HCT116 (cell line): ENCODE measurements around the gene EIF5AL1. TPM values are rescaled to one million over a fixed set of nuclear protein-coding genes. Genes with fewer than 3 reads are reported as not detected.

ENCODE experiments used
- ATAC-seq: fragments of 200-7000 bp; cut with Tn5 transposase; 2 replicates; pipeline ENCODE4 v1.9.1; 2020; ENCODE audit warnings: mild to moderate bottlenecking, moderate library complexity
- BruUV-seq: library from RNA; stranded (reverse); fragments of 400-500 nt; replicated peaks from 2 replicates; lab custom pipeline; 2021; lab: Mats Ljungman, UMichigan
- CTCF ChIA-PET: fragments of 300-600 bp; sonication (Branson Sonifier 250); formaldehyde crosslinking; loops from one replicate; lab custom pipeline; 2021; ENCODE audit warnings: antibody characterized with exemption; lab: Charles Lee
- POLR2A ChIA-PET: fragments of 300-600, 350-600 bp; sonication (Branson Sonifier 250); formaldehyde crosslinking; loops from one replicate; lab custom pipeline; 2021; ENCODE audit warnings: antibody characterized with exemption; lab: Charles Lee
- RAD21 ChIA-PET, 2 experiments: fragments of 300-600 bp; sonication (Branson Sonifier 250); formaldehyde crosslinking; loops; one replicate each; lab custom pipeline; 2023; ENCODE audit warnings: low total read pairs in 2 of 2; ENCODE audit not compliant: uncharacterized antibody in 2 of 2, unreplicated experiment in 2 of 2, low non-redundant PET in 1 of 2; lab: Charles Lee
- DNase-seq: peaks from one replicate; pipeline ENCODE4 v3.0.0-alpha.2; 2010; ENCODE audit warnings: low read depth, low spot score
- H2AFZ ChIP-seq: fragments of 200-600 bp; shearing (Covaris generic), sonication (generic); 2 replicates; pipeline ENCODE4 v1.6.1; 2017; ENCODE audit warnings: low read depth, mixed run types, mixed read lengths, antibody characterized with exemption, low read length; ENCODE audit not compliant: poor library complexity, severe bottlenecking
- H3K27ac ChIP-seq: 2 replicates; pipeline ENCODE4 v1.5.1; 2012; ENCODE audit warnings: low read depth, low read length
- H3K27me3 ChIP-seq: fragments of 200-600 bp; sonication (generic); 2 replicates; pipeline ENCODE4 v1.6.1; 2016; ENCODE audit warnings: mixed run types, low read length, mixed read lengths; ENCODE audit not compliant: insufficient read depth
- H3K36me3 ChIP-seq, 2 experiments: fragments of 200-500 bp in 1 of 2; fragments of 200-600 bp in 1 of 2; sonication (Bioruptor generic) in 1 of 2; sonication (generic) in 1 of 2; 2 replicates each; pipeline versions ENCODE4 v1.5.1 to v1.6.1; 2014 to 2016; ENCODE audit warnings: low read length in 2 of 2, inconsistent platforms in 1 of 2, mixed read lengths in 1 of 2, mixed run types in 1 of 2; ENCODE audit not compliant: insufficient read depth in 2 of 2, control insufficient read depth in 1 of 2
- H3K4me1 ChIP-seq, 2 experiments: fragments of 200-600 bp in 1 of 2; sonication (generic) in 1 of 2; 2 replicates each; pipeline versions ENCODE4 v1.5.1 to v1.6.1; 2012 to 2017; ENCODE audit warnings: low read length in 2 of 2, inconsistent platforms in 1 of 2, mild to moderate bottlenecking in 1 of 2, mixed read lengths in 1 of 2, mixed run types in 1 of 2, moderate library complexity in 1 of 2; ENCODE audit not compliant: insufficient read depth in 2 of 2, control insufficient read depth in 1 of 2
- H3K4me2 ChIP-seq: fragments of 200-600 bp; sonication (generic); 2 replicates; pipeline ENCODE4 v1.6.1; 2017; ENCODE audit warnings: mixed run types, low read length, mixed read lengths
- H3K4me3 ChIP-seq, 2 experiments: fragments of 200-600 bp in 1 of 2; sonication (generic) in 1 of 2; replicated peaks in 1 of 2; 2 replicates each; pipeline ENCODE4 v1.5.1; 2011 to 2016; ENCODE audit warnings: low read length in 2 of 2, control low read depth in 1 of 2, low read depth in 1 of 2, mild to moderate bottlenecking in 1 of 2, mixed read lengths in 1 of 2, mixed run types in 1 of 2
- H3K79me2 ChIP-seq: fragments of 200-600 bp; sonication (generic); 2 replicates; pipeline ENCODE4 v1.6.1; 2017; ENCODE audit warnings: mild to moderate bottlenecking, mixed run types, low read length, moderate library complexity, mixed read lengths; ENCODE audit not compliant: insufficient read depth
- H3K9ac ChIP-seq: fragments of 200-600 bp; sonication (generic); 2 replicates; pipeline ENCODE4 v1.6.1; 2016; ENCODE audit warnings: low read length, mixed read lengths
- H3K9me2 ChIP-seq: fragments of 200-600 bp; sonication (generic), shearing (Covaris generic); 2 replicates; pipeline ENCODE4 v1.6.1; 2017; ENCODE audit warnings: mixed run types, mild to moderate bottlenecking, moderate library complexity; ENCODE audit not compliant: insufficient read depth
- H3K9me3 ChIP-seq, 2 experiments: fragments of 200-500 bp in 1 of 2; fragments of 200-600 bp in 1 of 2; sonication (Bioruptor generic) in 1 of 2; sonication (generic) in 1 of 2; 2 replicates each; pipeline ENCODE4 v1.6.1; 2014 to 2017; ENCODE audit warnings: low read length in 2 of 2, mixed read lengths in 2 of 2, inconsistent platforms in 1 of 2, low read depth in 1 of 2, mild to moderate bottlenecking in 1 of 2, mixed run types in 1 of 2, moderate library complexity in 1 of 2; ENCODE audit not compliant: control insufficient read depth in 1 of 2, insufficient read depth in 1 of 2
- H4K20me1 ChIP-seq: fragments of 200-600 bp; sonication (generic), shearing (Covaris generic); 2 replicates; pipeline ENCODE4 v1.6.1; 2017; ENCODE audit warnings: mixed run types, mild to moderate bottlenecking, moderate library complexity; ENCODE audit not compliant: insufficient read depth
- CBX3 ChIP-seq: IDR thresholded peaks from 2 replicates; pipeline ENCODE4 v1.6.1; 2012; ENCODE audit warnings: low read depth
- ELF1 ChIP-seq: IDR thresholded peaks from 2 replicates; pipeline ENCODE4 v1.6.1; 2012; ENCODE audit warnings: low read depth, borderline replicate concordance
- FOSL1 ChIP-seq: IDR thresholded peaks from 2 replicates; pipeline ENCODE4 v1.6.1; 2012; ENCODE audit warnings: low read depth
- JUND ChIP-seq: IDR thresholded peaks from 2 replicates; pipeline ENCODE4 v1.6.1; 2012
- POLR2AphosphoS5 ChIP-seq: IDR thresholded peaks from 2 replicates; pipeline ENCODE4 v1.6.1; 2011; ENCODE audit warnings: mild to moderate bottlenecking, low read depth, low read length, moderate library complexity
- YY1 ChIP-seq: IDR thresholded peaks from 2 replicates; pipeline ENCODE4 v1.6.1; 2011; ENCODE audit warnings: low read length, low read depth, moderate library complexity, mild to moderate bottlenecking; ENCODE audit not compliant: insufficient replicate concordance; ENCODE audit errors: extremely low read depth
- intact Hi-C: fragments of 100-400 bp; cut with micrococcal nuclease; formaldehyde crosslinking; loops from 2 replicates; pipeline ENCODE4 v1.10.0; 2022
- total RNA-seq: library from RNA; stranded (reverse); gene quantifications from one replicate; pipeline ENCODE4 v1.2.1, GENCODE V29; 2021; ENCODE audit not compliant: unreplicated experiment
- TF ChIP-seq, protein P1 (sequence below): IDR thresholded peaks from 2 replicates; pipeline ENCODE4 v1.6.1; 2012

EIF5AL1 gene
- total RNA-seq, 1 experiment from 2014 or later, result 5.6 TPM

- ATAC-seq (peak; percentile 76), DNase-seq (peak; percentile 48)
- BruUV-seq, result no TSS peak
- Histone ChIP-seq H3K79me2 (no peaks in the 10 kb centered on the region), H3K9me3 (no peaks in the 10 kb centered on the region), H3K27ac (peak overlapping the region; percentile 47), H3K9ac (peak overlapping the region; percentile 10), H4K20me1 (no peaks in the 10 kb centered on the region), H3K4me3 (peak overlapping the region in 1 of 2 experiments; percentile 37; a peak in 2 of 4 replicates), H3K36me3 (no peaks in the 10 kb centered on the region), H3K9me2 (no peaks in the 10 kb centered on the region), H3K4me1 (peaks cover 26 to 40% of the 10 kb centered on the region in 2 experiments), H2AFZ (peak overlapping the region; percentile 34), H3K27me3 (no peaks in the 10 kb centered on the region), H3K4me2 (peak overlapping the region; percentile 75)
- RAD21 ChIA-PET, result interaction anchor here (0.7 to 2.0 kb wide), 4 partner anchors 42 to 114 kb away, joined by 3 to 16 read pairs (median 9); no protein-coding TSS in a partner anchor
- POLR2A ChIA-PET, result interaction anchor here (0.7 to 1.8 kb wide), 5 partner anchors 8 to 140 kb away, joined by 3 to 4 read pairs (median 4); partner anchors contain the start of gene ZCCHC24
- intact Hi-C loops, result no loop called here
- CTCF ChIA-PET, result interaction anchor here (0.7 to 3.1 kb wide), 15 partner anchors 8 to 195 kb away, joined by 3 to 77 read pairs (median 5); partner anchors contain the start of gene PPIF
- peak; percentile 29; the same call in 1 of the 2 replicates for TF ChIP-seq POLR2AphosphoS5
- no peak for TF ChIP-seq YY1
- no peak for TF ChIP-seq CBX3
- peak; percentile 48 for TF ChIP-seq FOSL1
- peak; percentile 41 for TF ChIP-seq JUND
These were observed 24.0 kb upstream of the EIF5AL1 start for GRCh38 chr10:79488336-79488735.

GRCh38 chr10:79488870-79489269 lies 23.5 kb upstream of the EIF5AL1 start:
- ATAC-seq (no peak; the same call in 1 of the 2 replicates), DNase-seq (no peak)
- ChIA-PET CTCF (interaction anchor here (1.2 to 3.1 kb wide), 4 partner anchors 11 to 143 kb away, joined by 3 to 77 read pairs (median 8); partner anchors contain the start of gene PPIF), RAD21 (interaction anchor here in 1 of 2 experiments (1.8 to 2.0 kb wide), 2 partner anchors 113 to 115 kb away, joined by 6 to 12 read pairs; no protein-coding TSS in a partner anchor), POLR2A (interaction anchor here (1.5 to 1.8 kb wide), 2 partner anchors 114 to 141 kb away, joined by 3 to 4 read pairs; no protein-coding TSS in a partner anchor)
- intact Hi-C loops, result no loop called here
- Histone ChIP-seq H3K9me2 (no peaks in the 10 kb centered on the region), H3K4me2 (peak overlapping the region; percentile 75), H3K4me1 (peaks cover 26 to 40% of the 10 kb centered on the region in 2 experiments), H4K20me1 (no peaks in the 10 kb centered on the region), H3K36me3 (no peaks in the 10 kb centered on the region), H2AFZ (peak overlapping the region; percentile 34), H3K27ac (peak overlapping the region; percentile 47; the same call in 1 of the 2 replicates), H3K79me2 (no peaks in the 10 kb centered on the region), H3K9me3 (no peaks in the 10 kb centered on the region), H3K9ac (no peak overlapping the region), H3K4me3 (peak overlapping the region in 1 of 2 experiments; percentile 37; a peak in 1 of 4 replicates), H3K27me3 (no peaks in the 10 kb centered on the region)
- no TSS peak for BruUV-seq
- TF ChIP-seq, protein P1, sequence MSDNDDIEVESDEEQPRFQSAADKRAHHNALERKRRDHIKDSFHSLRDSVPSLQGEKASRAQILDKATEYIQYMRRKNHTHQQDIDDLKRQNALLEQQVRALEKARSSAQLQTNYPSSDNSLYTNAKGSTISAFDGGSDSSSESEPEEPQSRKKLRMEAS, result 0 out of 2 replicates have a peak, but pooled peaks have one; percentile 16
- TF ChIP-seq ELF1, result no peak
